Memory B cell (primary cell): ENCODE results near the gene OPRM1.

Experiments
- ATAC-seq: fragments of 150-1000 bp; cut with Tn5 transposase; 2 replicates; pipeline ENCODE4 v1.10.0; 2021; ENCODE audit warnings: low read depth, mild to moderate bottlenecking, moderate library complexity
- DNase-seq, 2 donors: peaks; one replicate each; pipeline ENCODE4 v3.0.0; 2022; ENCODE audit warnings: low spot score in 2 of 2
- H3K27ac Mint-ChIP-seq: one replicate; pipeline ENCODE4 v1.8.0; 2022; ENCODE audit warnings: mild to moderate bottlenecking, moderate library complexity, mixed read lengths
- H3K27me3 Mint-ChIP-seq: one replicate; pipeline ENCODE4 v1.8.0; 2022; ENCODE audit warnings: mixed read lengths
- H3K36me3 Mint-ChIP-seq: one replicate; pipeline ENCODE4 v1.8.0; 2022; ENCODE audit warnings: mild to moderate bottlenecking, mixed read lengths
- H3K4me1 Mint-ChIP-seq: one replicate; pipeline ENCODE4 v1.8.0; 2022; ENCODE audit warnings: mixed read lengths
- H3K4me3 Mint-ChIP-seq: one replicate; pipeline ENCODE4 v1.8.0; 2022; ENCODE audit warnings: mild to moderate bottlenecking, moderate library complexity, mixed read lengths
- H3K9me3 Mint-ChIP-seq: one replicate; pipeline ENCODE4 v1.8.0; 2022; ENCODE audit warnings: mixed read lengths

Gene OPRM1

GRCh38 chr6:154219250-154219649 lies 180.2 kb downstream of the OPRM1 start:
- H3K4me1 Mint-ChIP-seq = no peaks in the 10 kb centered on the region

GRCh38 chr6:154222716-154223115 lies 183.7 kb downstream of the OPRM1 start:
- no peaks in the 10 kb centered on the region for H3K36me3 Mint-ChIP-seq
- H3K4me3 Mint-ChIP-seq = no peak overlapping the region
- H3K27me3 Mint-ChIP-seq = no peaks in the 10 kb centered on the region
- ATAC-seq (no peak), DNase-seq (no peak)
- no peaks in the 10 kb centered on the region for H3K9me3 Mint-ChIP-seq
- no peaks in the 10 kb centered on the region for H3K4me1 Mint-ChIP-seq
- no peak overlapping the region for H3K27ac Mint-ChIP-seq

More at GRCh38 chr6:154219250-154219649, 180.2 kb downstream of the OPRM1 start:
- H3K9me3 Mint-ChIP-seq = no peaks in the 10 kb centered on the region
- no peak overlapping the region for H3K4me3 Mint-ChIP-seq
- H3K27ac Mint-ChIP-seq = no peak overlapping the region
- no peak for ATAC-seq
- no peaks in the 10 kb centered on the region for H3K27me3 Mint-ChIP-seq
- DNase-seq = no peak
- no peaks in the 10 kb centered on the region for H3K36me3 Mint-ChIP-seq

- no peak overlapping the region for H3K27ac Mint-ChIP-seq
- ATAC-seq = no peak
- no peaks in the 10 kb centered on the region for H3K4me1 Mint-ChIP-seq
- DNase-seq = no peak
- no peaks in the 10 kb centered on the region for H3K27me3 Mint-ChIP-seq
- H3K9me3 Mint-ChIP-seq = no peaks in the 10 kb centered on the region
- no peaks in the 10 kb centered on the region for H3K36me3 Mint-ChIP-seq
- no peak overlapping the region for H3K4me3 Mint-ChIP-seq
Measured at GRCh38 chr6:154223296-154223695, 184.3 kb downstream of the OPRM1 start.

- Mint-ChIP-seq H3K36me3 (no peaks in the 10 kb centered on the region), H3K4me1 (peaks cover 5% of the 10 kb centered on the region), H3K9me3 (no peaks in the 10 kb centered on the region), H3K27me3 (no peaks in the 10 kb centered on the region), H3K4me3 (no peak overlapping the region), H3K27ac (no peak overlapping the region)
- ATAC-seq (no peak), DNase-seq (no peak)
Measured at GRCh38 chr6:154226461-154226860, 187.4 kb downstream of the OPRM1 start.

GRCh38 chr6:154227862-154228520 lies 189.0 kb downstream of the OPRM1 start:
- Mint-ChIP-seq H3K36me3 (no peaks in the 10 kb centered on the region), H3K4me1 (peaks cover 5% of the 10 kb centered on the region), H3K9me3 (no peaks in the 10 kb centered on the region), H3K4me3 (no peak overlapping the region), H3K27me3 (no peaks in the 10 kb centered on the region), H3K27ac (no peak overlapping the region)
- DNase-seq (no peak), ATAC-seq (no peak)

- DNase-seq (no peak), ATAC-seq (no peak)
- no peak overlapping the region for H3K27ac Mint-ChIP-seq
- peaks cover 7% of the 10 kb centered on the region for H3K4me1 Mint-ChIP-seq
- no peak overlapping the region for H3K4me3 Mint-ChIP-seq
- H3K36me3 Mint-ChIP-seq = no peaks in the 10 kb centered on the region
- no peaks in the 10 kb centered on the region for H3K27me3 Mint-ChIP-seq
- no peaks in the 10 kb centered on the region for H3K9me3 Mint-ChIP-seq
Measured at GRCh38 chr6:154228521-154228905, 189.5 kb downstream of the OPRM1 start.

- peak overlapping the region; percentile 81 for H3K4me3 Mint-ChIP-seq
- no peaks in the 10 kb centered on the region for H3K27me3 Mint-ChIP-seq
- no peaks in the 10 kb centered on the region for H3K36me3 Mint-ChIP-seq
- peaks cover 14% of the 10 kb centered on the region for H3K4me1 Mint-ChIP-seq
- DNase-seq (no peak), ATAC-seq (peak; percentile 75)
- H3K9me3 Mint-ChIP-seq = no peaks in the 10 kb centered on the region
- H3K27ac Mint-ChIP-seq = peak overlapping the region; percentile 52
Measured at GRCh38 chr6:154229786-154230185, 190.7 kb downstream of the OPRM1 start.

- no peak overlapping the region for H3K4me3 Mint-ChIP-seq
Measured at GRCh38 chr6:154230393-154230792, 191.4 kb downstream of the OPRM1 start.

GRCh38 chr6:154230910-154231595 lies 192.0 kb downstream of the OPRM1 start:
- H3K9me3 Mint-ChIP-seq = no peaks in the 10 kb centered on the region
- ATAC-seq = no peak

More at GRCh38 chr6:154230393-154230792, 191.4 kb downstream of the OPRM1 start:
- Mint-ChIP-seq H3K27ac (peak overlapping the region; percentile 52), H3K27me3 (no peaks in the 10 kb centered on the region), H3K36me3 (no peaks in the 10 kb centered on the region), H3K4me1 (peaks cover 14% of the 10 kb centered on the region), H3K9me3 (no peaks in the 10 kb centered on the region)
- DNase-seq = no peak
- no peak for ATAC-seq

GRCh38 chr6:154232013-154232910 lies 193.2 kb downstream of the OPRM1 start:
- H3K4me3 Mint-ChIP-seq = no peak overlapping the region
- no peaks in the 10 kb centered on the region for H3K27me3 Mint-ChIP-seq
- H3K27ac Mint-ChIP-seq = no peak overlapping the region
- DNase-seq = no peak
- no peak for ATAC-seq
- H3K9me3 Mint-ChIP-seq = no peaks in the 10 kb centered on the region
- peaks cover 14% of the 10 kb centered on the region for H3K4me1 Mint-ChIP-seq
- no peaks in the 10 kb centered on the region for H3K36me3 Mint-ChIP-seq

More at GRCh38 chr6:154230910-154231595, 192.0 kb downstream of the OPRM1 start:
- DNase-seq = no peak
- Mint-ChIP-seq H3K27ac (no peak overlapping the region), H3K36me3 (no peaks in the 10 kb centered on the region), H3K4me1 (peaks cover 14% of the 10 kb centered on the region), H3K27me3 (no peaks in the 10 kb centered on the region), H3K4me3 (no peak overlapping the region)

GRCh38 chr6:154233383-154233782 lies 194.3 kb downstream of the OPRM1 start:
- Mint-ChIP-seq H3K36me3 (no peaks in the 10 kb centered on the region), H3K4me1 (peaks cover 14% of the 10 kb centered on the region), H3K4me3 (no peak overlapping the region), H3K27ac (no peak overlapping the region), H3K27me3 (no peaks in the 10 kb centered on the region), H3K9me3 (no peaks in the 10 kb centered on the region)
- DNase-seq (no peak), ATAC-seq (no peak)

GRCh38 chr6:154234019-154234772 lies 195.2 kb downstream of the OPRM1 start:
- ATAC-seq = peak; percentile 40
- Mint-ChIP-seq H3K27me3 (no peaks in the 10 kb centered on the region), H3K4me3 (no peak overlapping the region), H3K36me3 (no peaks in the 10 kb centered on the region), H3K9me3 (no peaks in the 10 kb centered on the region), H3K4me1 (peaks cover 14% of the 10 kb centered on the region), H3K27ac (peak overlapping the region; percentile 60)
- no peak for DNase-seq

GRCh38 chr6:154236646-154237301 lies 197.7 kb downstream of the OPRM1 start:
- Mint-ChIP-seq H3K27me3 (no peaks in the 10 kb centered on the region), H3K27ac (no peak overlapping the region), H3K4me3 (no peak overlapping the region), H3K36me3 (no peaks in the 10 kb centered on the region), H3K9me3 (no peaks in the 10 kb centered on the region), H3K4me1 (peaks cover 9% of the 10 kb centered on the region)
- ATAC-seq = no peak
- DNase-seq = no peak
